ENCODE data around the gene TBC1D19.

GRCh38 chr4:26594778-26595177 is 10.9 kb downstream of the TBC1D19 start:
- TF ChIP-seq POLR2AphosphoS5 (IDR thresholded peaks at IDR 0.05; ENCODE audit: low read depth, low read length) = no peak
- TF ChIP-seq POLR2A (IDR thresholded peaks at IDR 0.05; ENCODE audit: low read depth, low read length) = no peak
- TF ChIP-seq TAF1 (IDR thresholded peaks at IDR 0.05; ENCODE audit: low read depth, low read length) = no peak
- no peak for TF ChIP-seq SPI1 (IDR thresholded peaks at IDR 0.05; ENCODE audit: low read depth, low read length)
- no peak for TF ChIP-seq POU2F2 (IDR thresholded peaks at IDR 0.05; ENCODE audit: low read depth, low read length)
- TF ChIP-seq PAX5 (IDR thresholded peaks at IDR 0.05; ENCODE audit: insufficient read depth, low read length, severe bottlenecking) = no peak
